Measurements from ENCODE around the gene BUB1B. TPM values are rescaled to one million over a fixed set of nuclear protein-coding genes. Genes with fewer than 3 reads are reported as not detected.
"Not testable (repeated sequence)": the region's sequence is repeated elsewhere in the genome, so short reads cannot be mapped to it uniquely, and the experiment has no call there.

BUB1B gene
- total RNA-seq, 2 donors from 2014 or later: 10.2 to 48.3 TPM

- no peaks in the 10 kb centered on the region for H3K27me3 ChIP-seq
- DNase-seq: no peak
- H3K4me1 ChIP-seq: peaks cover 4% of the 10 kb centered on the region
- intact Hi-C loops (cut with DNase I): no loop called here
- no peak overlapping the region for H3K9ac ChIP-seq (ENCODE audit: low read depth in 2 of 2, low read length in 2 of 2)
- no peaks in the 10 kb centered on the region for H3K36me3 ChIP-seq
- no peak overlapping the region for H3K4me3 ChIP-seq
- TF ChIP-seq CTCF (IDR thresholded peaks at IDR 0.05): no peak
- H3K27ac ChIP-seq: no peak overlapping the region
- no peaks in the 10 kb centered on the region for H3K9me3 ChIP-seq
These were observed 3.0 kb downstream of the BUB1B start for GRCh38 chr15:40163657-40164416.

GRCh38 chr15:40167374-40167773 lies 6.5 kb downstream of the BUB1B start:
- intact Hi-C loops (cut with DNase I); H3K9ac ChIP-seq (ENCODE audit: low read depth in 2 of 2, low read length in 2 of 2); H3K27me3 ChIP-seq; H3K4me1 ChIP-seq; H3K4me3 ChIP-seq; H3K36me3 ChIP-seq; DNase-seq; H3K9me3 ChIP-seq; H3K27ac ChIP-seq: not testable (repeated sequence)

GRCh38 chr15:40175160-40175559 lies 14.3 kb downstream of the BUB1B start:
- no peak for TF ChIP-seq CTCF (IDR thresholded peaks at IDR 0.05)
- no peak overlapping the region for H3K27ac ChIP-seq
- intact Hi-C loops (cut with DNase I): no loop called here
- H3K4me3 ChIP-seq: no peak overlapping the region
- H3K9me3 ChIP-seq: no peaks in the 10 kb centered on the region
- no peaks in the 10 kb centered on the region for H3K4me1 ChIP-seq
- no peak for DNase-seq
- no peaks in the 10 kb centered on the region for H3K27me3 ChIP-seq
- H3K9ac ChIP-seq (ENCODE audit: low read depth in 2 of 2, low read length in 2 of 2): no peak overlapping the region
- H3K36me3 ChIP-seq: no peaks in the 10 kb centered on the region

- no peak for DNase-seq
- H3K4me3 ChIP-seq: no peak overlapping the region
- TF ChIP-seq CTCF (IDR thresholded peaks at IDR 0.05): no peak
- no peak overlapping the region for H3K27ac ChIP-seq
- H3K4me1 ChIP-seq: no peaks in the 10 kb centered on the region
- intact Hi-C loops (cut with DNase I): no loop called here
- no peak overlapping the region for H3K9ac ChIP-seq (ENCODE audit: low read depth in 2 of 2, low read length in 2 of 2)
- no peaks in the 10 kb centered on the region for H3K27me3 ChIP-seq
- H3K36me3 ChIP-seq: no peaks in the 10 kb centered on the region
- H3K9me3 ChIP-seq: no peaks in the 10 kb centered on the region
These were observed 21.6 kb downstream of the BUB1B start for GRCh38 chr15:40182358-40183029.

GRCh38 chr15:40183636-40184463 lies 23.0 kb downstream of the BUB1B start:
- no peaks in the 10 kb centered on the region for H3K36me3 ChIP-seq
- no peak overlapping the region for H3K9ac ChIP-seq (ENCODE audit: low read depth in 2 of 2, low read length in 2 of 2)
- H3K27ac ChIP-seq: no peak overlapping the region
- no peaks in the 10 kb centered on the region for H3K9me3 ChIP-seq
- no peak for TF ChIP-seq CTCF (IDR thresholded peaks at IDR 0.05)
- H3K4me1 ChIP-seq: no peaks in the 10 kb centered on the region
- no peaks in the 10 kb centered on the region for H3K27me3 ChIP-seq
- intact Hi-C loops (cut with DNase I): no loop called here
- no peak for DNase-seq
- H3K4me3 ChIP-seq: no peak overlapping the region

Data from colonic mucosa (tissue), 4 donors.